GM18909 (cell line): ENCODE results near the gene OSGIN1.

Experiments
- ATAC-seq: cut with Tn5 transposase; IDR thresholded peaks from one replicate; pipeline ENCODE4 v1.9.1; 2021; ENCODE audit warnings: mild to moderate bottlenecking; ENCODE audit not compliant: unreplicated experiment, poor library complexity

OSGIN1 gene

DNA sequence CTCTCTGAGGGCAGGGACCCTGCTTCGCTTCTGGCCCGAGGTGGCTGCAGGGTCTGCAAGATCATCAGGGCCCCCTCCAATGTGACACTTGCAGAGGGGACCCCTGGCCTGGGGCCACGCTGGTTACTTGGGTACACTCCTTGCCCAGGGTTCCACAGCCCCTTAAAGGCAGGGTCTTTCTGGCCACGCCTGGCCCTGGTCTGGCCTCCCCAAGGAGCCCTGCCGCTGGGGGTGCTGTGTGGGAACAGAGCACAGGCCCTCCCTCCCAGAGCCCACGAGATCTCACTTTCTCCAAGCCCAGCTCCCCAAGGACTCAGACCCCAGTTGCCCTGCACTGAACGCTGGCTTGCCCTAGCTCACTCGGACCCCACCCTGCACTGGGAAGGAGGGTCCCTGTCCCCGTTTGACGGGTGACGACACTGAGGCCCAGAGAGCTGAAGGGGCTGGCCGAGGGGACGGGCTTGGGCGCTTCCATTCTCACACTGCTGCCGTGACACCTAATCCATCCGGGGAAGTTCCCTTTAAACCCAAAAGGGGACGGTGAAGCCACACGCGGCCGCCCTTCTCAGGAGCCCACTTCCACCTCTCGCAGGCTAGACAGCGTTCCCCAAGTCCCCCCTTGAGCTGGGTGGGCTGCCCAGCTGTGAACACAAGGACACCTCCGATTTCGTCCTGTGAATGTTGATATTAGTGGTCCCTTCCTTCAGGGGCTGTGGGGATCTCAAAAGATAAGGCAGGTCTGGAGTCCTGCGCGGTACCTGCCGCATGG is 26.9 kb upstream of the OSGIN1 start:
- no peak for ATAC-seq

DNA sequence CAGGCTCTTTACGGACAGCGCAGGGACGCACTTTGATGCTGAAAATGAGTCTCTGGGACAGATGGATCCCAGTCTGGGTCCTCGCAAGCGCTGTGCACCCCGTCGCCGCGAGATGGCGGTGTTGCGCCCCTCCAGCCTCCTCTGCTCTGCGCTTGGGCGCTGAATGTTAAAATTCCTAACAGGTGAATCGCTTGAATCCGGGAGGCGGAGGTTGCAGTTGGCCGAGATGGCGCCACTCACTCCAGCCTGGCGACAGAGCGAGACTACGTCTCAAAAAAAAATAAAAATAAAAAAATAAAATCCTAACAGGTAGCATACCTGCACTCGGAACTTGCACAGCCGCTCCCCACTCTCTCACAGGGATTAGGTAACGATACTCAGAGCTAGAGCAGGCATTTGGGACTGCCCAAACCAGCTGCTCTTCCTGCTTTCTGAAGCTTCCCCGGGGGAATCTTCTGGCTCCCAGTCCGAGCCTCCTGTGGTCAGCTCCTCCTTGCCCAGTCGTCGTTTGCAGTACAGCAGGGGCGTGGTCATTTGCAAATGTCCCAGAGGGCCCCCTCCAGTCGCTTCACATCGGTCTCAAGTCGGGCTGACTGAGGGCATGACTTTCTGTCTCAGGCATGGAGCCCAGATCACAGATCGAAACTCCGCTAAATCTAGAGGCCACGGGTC is 26.2 kb upstream of the OSGIN1 start:
- peak; percentile 61 for ATAC-seq

DNA sequence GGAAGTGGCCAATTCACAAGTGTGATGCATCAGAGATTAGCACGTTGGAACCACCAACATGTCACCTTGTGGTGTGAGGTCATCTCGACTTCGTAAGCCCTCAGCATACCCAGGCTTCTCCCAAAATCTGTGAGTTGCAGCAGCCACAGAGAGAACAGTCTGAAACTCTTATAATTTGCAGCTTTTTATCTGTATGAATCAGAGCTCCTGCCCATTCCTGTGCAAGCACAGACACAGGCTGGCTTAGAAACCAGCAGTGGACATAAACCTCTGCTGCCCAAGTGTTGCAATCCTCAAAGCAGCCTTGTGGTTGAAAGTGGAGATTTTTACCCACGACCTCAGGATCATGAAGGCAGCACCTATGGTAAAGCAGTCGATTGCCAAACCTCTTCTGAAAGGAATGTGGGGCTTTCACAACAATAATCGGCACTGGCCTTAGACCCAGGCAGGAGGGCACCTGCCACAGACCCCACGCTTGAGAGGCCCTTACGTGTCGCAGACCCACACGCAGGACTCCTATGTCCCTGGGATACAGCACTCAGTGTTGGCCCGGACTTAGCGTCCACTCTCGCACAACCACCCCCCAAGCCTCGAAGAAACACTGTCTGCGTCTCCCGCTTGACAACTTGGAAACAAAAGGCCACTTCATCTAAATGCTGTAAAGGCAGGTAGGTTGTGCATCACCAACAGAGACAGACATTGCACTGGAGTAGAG is 24.5 kb upstream of the OSGIN1 start:
- no peak for ATAC-seq

DNA sequence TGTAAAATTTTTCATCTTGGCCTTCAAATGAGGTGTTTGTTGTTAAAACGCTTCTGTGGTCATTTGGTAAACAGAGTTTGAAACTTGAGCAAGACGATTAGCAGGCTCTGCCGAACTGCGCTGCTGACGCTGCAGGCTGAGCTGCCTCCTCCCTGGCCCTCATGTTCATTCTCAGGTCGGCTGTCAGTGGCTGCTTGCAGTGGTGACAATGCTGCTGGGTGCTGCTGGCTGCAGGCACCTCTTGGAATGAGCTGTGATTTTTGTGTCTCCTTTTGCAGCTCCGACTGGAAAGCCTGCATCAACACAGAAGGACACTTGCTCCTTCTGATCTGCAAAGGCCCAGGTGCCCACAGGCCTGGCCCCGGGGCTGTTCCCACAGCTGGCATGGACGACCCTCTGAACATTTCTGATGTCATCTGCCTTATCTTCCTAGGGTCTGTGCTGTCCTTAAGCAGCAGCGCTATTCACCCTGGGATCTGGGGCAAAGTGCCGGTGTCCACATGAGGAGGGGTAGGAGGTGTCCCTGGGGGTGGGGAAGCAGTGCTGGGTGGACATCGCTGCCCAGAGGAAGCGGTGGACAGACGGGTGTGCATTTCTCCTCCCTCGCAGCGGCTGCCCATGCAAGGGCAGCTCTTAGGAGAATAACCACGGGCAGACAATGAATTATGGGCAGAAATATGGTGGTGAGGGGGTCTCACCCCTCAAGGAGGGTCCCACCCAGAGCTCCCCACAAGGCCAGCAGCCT is 23.1 kb upstream of the OSGIN1 start:
- ATAC-seq = no peak

DNA sequence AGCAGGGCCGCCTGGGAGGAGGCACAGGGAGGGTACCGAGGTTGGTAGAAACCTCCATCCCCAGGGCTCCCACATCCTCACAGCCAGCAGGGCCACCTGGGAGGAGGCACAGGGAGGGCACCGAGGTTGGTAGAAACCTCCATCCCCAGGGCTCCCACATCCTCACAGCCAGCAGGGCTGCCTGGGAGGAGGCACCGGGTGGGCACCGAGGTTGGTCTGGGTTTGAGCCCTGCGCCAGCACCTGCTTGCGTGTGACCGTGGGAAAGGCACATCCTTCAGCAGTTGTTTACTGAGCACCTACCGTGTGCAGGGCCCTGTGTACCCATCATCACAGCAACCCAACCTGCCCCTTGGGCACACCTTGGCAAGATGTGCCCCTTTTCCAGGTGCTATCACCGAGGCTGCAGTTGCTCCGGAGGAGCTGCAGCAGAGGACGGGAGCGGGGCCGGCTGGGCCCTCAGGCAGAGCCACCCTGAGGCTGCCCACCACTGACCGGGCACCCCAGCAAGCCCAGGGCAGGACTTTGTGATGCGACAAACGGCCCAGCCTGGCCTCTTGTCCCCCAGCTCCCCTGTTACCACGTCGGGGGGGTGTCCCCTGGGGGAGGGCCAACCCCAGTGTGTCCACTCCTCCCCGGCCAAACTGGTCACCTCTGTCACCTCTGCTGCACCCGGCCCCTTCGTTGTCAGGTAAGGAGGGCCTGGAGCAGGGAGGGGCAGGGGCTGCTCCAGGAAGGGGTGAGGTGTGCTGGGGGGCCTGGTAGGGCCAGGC is 22.1 kb upstream of the OSGIN1 start:
- no peak for ATAC-seq

DNA sequence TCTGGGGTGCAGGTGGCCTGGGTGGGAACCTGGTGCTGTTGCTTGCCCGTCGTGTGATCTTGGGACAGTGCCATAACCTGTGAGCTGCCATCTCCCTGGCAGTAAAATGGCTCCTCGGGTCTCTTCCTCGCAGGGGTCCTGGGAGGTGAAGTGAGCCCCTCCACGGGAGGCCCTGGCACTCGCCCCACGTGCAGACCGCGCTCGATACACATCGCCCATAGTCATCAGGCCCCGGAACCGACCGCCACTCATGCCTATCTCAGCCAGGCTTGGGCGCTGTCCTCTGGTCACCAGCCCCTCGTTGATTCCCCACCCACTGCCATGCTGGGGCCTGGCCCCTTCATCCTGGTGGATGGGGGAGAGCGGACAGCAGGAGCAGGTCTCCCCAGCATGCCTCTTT is 21.5 kb upstream of the OSGIN1 start:
- ATAC-seq = no peak

DNA sequence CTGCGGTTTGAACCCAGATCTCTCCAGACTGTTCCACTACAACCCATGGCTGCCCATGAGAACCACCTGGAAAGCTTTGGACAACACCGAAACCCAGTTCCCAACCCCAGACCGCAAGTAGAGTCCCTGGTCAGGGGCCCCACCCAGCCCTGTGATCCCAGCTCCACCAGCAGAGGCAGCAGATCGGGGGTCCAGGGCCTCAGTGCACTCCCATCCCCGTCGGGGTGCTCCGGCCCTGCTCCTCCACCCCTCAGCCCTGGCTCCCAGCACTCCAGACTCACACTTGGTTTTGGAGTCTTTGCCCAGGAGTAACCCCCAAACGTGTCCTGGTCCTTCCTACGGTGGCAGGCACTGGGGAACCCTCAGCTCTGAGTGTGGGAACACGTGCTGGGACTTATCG is 20.7 kb upstream of the OSGIN1 start:
- no peak for ATAC-seq

DNA sequence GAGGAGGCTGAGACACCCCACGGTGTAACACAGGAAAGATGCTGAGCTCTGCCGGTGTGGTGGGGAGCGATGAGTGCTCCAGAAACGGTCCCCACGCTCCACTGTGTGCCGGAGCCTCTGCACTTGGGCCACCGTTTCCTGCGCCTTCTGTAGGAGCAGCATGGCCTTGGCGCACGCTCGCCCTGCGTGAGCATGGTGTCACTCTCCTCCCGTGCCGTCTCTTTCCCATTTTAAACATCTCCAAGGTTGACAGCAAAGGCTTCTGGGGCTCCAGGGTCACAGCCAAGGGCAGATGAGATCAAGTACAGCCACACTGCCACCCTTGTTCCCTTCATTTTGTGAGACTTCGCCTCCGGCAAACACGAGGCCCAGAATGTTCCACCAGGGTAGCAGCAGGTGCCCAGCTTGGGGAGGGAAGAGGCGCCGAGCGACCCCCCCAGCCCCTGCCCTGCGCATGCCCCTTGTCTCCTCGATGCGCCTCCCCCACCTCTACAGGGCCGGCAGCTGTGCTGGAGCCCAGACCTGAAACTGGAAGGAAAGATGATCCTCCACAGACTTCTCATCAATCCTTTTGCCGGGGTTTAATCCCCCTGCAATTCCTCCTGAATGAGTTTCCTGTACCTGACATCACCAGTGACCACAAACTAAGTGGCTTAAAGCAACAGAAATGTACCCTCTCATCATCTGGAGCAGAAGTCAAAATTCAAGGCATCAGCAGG is 19.9 kb upstream of the OSGIN1 start:
- ATAC-seq = no peak

DNA sequence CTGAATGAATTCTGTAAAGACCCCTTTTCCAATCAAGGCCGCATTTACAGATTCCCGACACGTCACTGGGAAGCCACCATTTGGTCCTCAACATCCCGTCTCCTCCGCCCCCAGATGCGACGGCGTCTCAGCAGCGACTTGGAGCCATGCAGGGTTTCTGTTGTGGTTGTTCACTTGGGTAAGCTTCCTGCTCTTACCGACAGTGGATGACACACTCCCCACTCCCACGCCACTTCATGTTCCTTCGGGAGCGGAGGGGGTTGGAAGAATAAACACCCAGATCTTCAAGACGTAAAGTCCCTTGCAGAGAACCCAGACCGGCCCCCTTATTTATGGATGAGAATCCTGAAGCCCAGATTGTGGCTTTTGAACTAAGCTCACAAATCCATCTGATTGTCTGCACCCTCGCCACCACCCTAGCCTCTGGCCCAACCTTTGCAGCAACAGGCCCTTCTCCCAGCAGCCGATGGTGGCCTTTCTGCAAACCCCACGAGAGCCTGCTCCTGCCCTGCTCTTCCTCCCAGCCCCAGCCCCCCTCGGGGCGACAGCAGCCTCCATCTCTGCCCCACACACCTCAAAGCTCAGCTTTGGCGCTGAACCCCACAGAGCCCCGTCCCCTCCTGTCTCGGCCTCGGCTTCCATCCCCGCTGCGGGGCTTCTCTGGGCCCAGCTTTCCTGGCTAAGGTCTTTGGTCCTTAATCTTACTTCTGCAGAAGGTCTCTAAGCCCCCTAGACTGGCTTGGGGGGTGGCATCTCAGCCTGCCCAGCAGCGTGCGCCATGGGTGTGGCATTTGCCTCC is 19.0 kb upstream of the OSGIN1 start:
- no peak for ATAC-seq

DNA sequence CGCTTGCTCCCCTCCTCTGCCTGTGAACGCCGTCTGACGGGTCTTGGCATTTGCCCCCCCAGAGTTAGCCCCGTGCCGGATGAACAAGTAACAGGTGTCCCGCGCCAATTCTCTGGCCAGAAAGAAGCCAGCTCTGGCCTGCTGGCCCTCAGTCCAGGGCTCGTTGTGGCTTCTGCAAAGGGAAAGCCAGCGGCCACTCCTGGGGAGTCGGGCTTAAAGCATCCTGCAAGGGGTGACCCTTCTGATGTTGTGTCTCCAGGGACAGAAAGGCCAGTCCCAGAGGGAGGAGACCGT is 18.4 kb upstream of the OSGIN1 start:
- no peak for ATAC-seq

DNA sequence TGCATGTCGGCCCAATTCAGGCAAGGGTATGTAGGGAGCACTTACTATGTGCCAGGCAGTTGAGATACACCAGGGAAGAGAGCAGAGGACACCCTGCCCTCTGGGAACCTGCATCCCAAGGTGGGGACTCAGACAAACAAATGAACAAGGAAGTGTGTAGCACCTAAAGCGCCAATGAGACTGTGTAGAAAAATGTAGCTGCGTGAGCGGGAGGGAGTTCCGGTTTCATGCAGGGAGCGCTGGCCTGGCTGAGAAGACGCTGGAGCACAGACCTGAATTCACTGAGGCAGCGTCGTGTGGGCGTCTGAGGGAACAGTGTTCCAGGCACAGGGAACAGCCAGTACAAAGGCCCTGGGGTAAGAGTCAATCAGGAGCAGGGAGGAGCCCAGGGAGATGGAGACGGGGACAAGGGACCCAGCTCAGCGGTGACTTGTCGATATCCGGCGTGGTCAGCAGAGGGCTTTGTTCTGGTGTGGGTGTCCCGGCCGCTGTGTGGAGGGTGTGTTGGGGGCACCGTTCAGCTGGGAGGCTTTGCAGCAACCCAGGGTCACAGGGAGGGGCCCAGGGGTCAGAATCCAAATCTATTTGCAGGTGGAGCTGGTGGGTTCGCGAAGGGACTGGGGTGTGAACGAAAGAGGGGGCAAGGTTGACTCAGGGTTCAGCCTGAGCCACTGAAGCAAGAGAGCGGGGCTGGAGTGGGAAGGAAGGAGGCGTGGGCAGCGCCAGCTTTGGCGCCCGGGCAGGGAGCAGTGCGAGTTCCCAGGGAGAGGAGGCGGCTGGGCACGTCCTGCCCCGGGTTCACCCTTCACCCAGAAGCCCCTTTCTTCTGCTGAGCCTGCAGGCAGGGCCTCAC is 17.8 kb upstream of the OSGIN1 start:
- ATAC-seq = no peak

DNA sequence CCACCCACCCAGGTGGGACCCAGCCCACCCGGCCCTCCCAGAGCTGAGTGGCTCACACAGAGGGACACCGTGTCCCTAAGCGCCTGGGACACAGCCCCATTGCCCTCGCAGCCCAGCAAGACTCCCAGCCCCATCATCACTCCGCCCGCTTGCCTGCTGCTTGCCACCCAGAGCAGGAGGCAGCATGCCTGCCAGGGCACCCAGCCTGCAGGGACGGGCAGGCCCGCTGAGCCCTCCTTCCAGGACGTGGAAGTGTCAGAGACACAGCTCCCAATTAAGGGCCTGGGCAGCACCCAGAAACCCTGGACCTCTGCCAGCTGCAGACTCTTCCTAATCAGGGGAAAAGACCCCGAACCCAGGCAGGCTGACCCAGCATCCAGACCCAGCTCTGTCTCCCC is 17.2 kb upstream of the OSGIN1 start:
- no peak for ATAC-seq

DNA sequence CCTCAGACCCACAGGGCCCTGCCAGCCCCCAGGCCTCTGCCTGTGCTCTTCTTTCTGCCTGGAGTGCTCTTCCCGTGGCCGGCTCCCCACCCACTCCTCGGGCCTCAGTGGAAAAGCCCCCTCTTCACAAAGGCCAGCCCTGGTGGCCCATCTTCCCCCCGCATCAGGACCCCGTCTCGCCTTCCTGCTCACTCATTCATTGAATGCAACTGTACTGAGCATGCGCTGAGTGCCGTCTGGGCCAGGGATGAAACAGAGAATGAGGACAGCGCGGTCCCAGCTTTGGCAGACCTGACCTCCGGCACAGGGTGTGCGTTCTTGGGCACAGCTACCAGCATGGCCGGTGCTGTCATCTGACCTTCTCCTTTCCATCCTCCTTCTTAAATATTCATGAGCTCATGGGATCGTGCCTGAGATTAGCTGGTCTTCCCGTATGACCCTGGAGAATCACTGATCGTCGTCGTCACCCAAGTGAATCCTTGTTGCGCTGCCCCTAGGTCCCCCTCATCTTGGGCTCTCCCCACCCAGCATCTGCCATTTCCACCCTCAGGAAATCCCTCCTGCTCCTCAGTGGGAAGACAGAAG is 16.4 kb upstream of the OSGIN1 start:
- no peak for ATAC-seq

DNA sequence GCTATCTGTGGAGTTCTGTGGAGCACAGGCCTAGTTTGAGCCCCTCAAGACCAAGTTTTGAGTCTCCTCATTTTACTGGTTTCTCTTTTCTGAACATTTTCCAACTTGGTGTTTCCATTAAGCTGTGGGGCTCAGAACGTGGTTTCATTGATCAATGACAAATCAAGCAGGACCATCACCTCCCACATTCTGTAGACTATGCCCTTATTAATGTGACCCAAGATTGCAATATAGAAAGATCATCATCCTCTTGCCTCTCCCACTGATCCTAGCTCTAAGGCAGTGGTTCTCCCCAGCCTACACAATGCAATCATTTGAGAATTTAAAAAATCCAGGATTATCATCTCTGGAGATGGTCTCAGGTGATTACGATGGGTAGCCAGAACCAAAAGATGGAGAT is 15.8 kb upstream of the OSGIN1 start:
- ATAC-seq = no peak

DNA sequence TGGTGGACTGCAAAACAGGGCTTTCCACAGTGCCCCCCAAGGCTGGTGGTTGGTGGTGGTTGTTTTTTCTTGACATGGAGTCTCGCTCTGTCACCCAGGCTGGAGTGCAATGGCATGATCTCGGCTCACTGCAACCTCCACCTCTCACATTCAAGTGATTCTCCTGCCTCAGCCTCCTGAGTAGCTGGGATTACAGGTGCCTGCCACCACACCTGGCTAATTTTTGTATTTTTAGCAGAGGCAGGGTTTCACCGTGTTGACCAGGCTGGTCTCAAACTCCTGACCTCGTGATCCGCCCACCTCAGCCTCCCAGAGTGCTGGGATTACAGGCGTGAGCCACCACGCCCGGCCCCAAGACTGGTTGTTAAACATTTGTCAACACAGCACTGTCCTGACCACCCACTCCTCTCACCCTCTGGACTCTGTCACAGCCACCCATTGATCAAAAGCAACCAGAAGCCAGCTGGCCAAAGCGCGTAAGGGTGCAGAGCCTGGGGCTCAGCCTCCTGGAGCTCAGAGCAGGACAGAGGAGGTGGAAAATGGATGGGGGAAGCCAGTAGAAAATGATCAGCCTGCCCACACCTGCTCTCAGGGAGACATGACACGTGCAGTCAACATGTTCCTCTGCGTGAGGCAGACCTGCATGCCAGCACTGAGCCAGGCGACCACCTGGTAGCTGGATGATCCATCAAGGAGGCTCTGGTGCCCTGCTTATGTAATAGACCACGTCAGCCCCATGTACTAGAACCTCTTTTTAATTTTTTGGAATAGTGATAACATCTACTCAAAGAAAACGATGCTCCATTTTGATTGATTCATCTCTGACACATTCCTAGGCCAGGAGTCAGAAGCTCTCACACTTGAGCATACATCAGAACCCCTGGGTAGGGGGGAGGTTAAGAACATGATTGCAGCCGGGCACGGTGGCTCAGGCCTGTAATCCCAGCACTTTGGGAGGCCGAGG is 14.8 kb upstream of the OSGIN1 start:
- no peak for ATAC-seq

DNA sequence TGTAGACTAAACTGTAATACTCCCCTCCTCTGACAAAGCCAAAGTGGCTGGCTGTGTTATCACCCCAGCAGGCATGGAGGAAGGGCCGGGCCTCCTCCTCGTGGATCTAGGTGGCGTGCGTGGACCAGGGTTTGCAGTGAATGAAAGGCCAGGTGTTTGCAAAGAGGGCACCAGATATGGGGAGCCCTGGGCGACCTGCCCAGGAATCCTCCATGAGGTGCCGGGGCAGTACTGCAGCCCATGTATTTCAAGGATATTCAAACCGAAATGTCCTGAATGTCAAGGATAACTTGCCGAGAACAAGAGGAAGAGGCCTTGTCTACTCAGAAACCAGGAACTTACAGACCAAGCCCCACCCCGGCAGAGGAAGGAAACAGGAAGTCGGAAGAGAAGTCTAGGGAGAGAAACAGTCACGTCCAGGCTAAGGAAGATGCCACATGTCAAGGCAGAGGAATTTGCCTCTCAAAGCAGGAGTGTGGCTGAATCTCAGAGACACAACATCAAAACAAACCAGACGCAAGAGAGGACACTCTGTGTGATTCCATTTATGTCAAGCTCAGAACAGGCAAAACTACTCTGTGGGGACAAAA is 13.7 kb upstream of the OSGIN1 start:
- no peak for ATAC-seq
